Stimulated activated CD8-positive, alpha-beta memory T cell treated with anti-CD3 and anti-CD28 coated beads, Interleukin-12 subunit alpha, Interleukin-12 subunit beta, amount 100 ng/mL, for 1 hour (primary cell): Measurements from ENCODE around the gene SLC6A17.

ENCODE experiments used
- DNase-seq: peaks from one replicate; pipeline ENCODE4 v3.0.0-alpha.2; 2020; ENCODE audit warnings: low read depth

SLC6A17 gene

GRCh38 chr1:110174961-110175360 is 24.7 kb downstream of the SLC6A17 start:
- DNase-seq: no peak

GRCh38 chr1:110176299-110176956 is 26.1 kb downstream of the SLC6A17 start:
- no peak for DNase-seq

- no peak for DNase-seq
Measured at GRCh38 chr1:110177775-110178174, 27.5 kb downstream of the SLC6A17 start.

GRCh38 chr1:110183642-110184167 is 33.4 kb downstream of the SLC6A17 start:
- DNase-seq: no peak

GRCh38 chr1:110184446-110184845 is 34.2 kb downstream of the SLC6A17 start:
- no peak for DNase-seq

GRCh38 chr1:110185181-110185580 is 34.9 kb downstream of the SLC6A17 start:
- no peak for DNase-seq

GRCh38 chr1:110186558-110186957 is 36.3 kb downstream of the SLC6A17 start:
- DNase-seq: no peak

GRCh38 chr1:110187139-110187890 is 37.0 kb downstream of the SLC6A17 start:
- DNase-seq: no peak

- no peak for DNase-seq
Measured at GRCh38 chr1:110188035-110188618, 37.8 kb downstream of the SLC6A17 start.

GRCh38 chr1:110189181-110189580 is 38.9 kb downstream of the SLC6A17 start:
- no peak for DNase-seq

GRCh38 chr1:110190282-110190929 is 40.1 kb downstream of the SLC6A17 start:
- DNase-seq: no peak

- no peak for DNase-seq
Measured at GRCh38 chr1:110192541-110192940, 42.2 kb downstream of the SLC6A17 start.

- no peak for DNase-seq
Measured at GRCh38 chr1:110195196-110195595, 44.9 kb downstream of the SLC6A17 start.

- DNase-seq: peak; percentile 41
Measured at GRCh38 chr1:110196917-110197765, 46.8 kb downstream of the SLC6A17 start.

GRCh38 chr1:110197905-110198629 is 47.8 kb downstream of the SLC6A17 start:
- DNase-seq: no peak

- DNase-seq: no peak
Measured at GRCh38 chr1:110198746-110199145, 48.5 kb downstream of the SLC6A17 start.

- DNase-seq: no peak
Measured at GRCh38 chr1:110200190-110200589, 49.9 kb downstream of the SLC6A17 start.

GRCh38 chr1:110200666-110201065 is 50.4 kb downstream of the SLC6A17 start:
- DNase-seq: no peak

- no peak for DNase-seq
Measured at GRCh38 chr1:110201157-110201825, 51.0 kb downstream of the SLC6A17 start.

GRCh38 chr1:110203021-110203661 is 52.8 kb downstream of the SLC6A17 start:
- DNase-seq: peak; percentile 59
